Measurements from ENCODE around the gene DCDC1.

The DCDC1 gene

DNA sequence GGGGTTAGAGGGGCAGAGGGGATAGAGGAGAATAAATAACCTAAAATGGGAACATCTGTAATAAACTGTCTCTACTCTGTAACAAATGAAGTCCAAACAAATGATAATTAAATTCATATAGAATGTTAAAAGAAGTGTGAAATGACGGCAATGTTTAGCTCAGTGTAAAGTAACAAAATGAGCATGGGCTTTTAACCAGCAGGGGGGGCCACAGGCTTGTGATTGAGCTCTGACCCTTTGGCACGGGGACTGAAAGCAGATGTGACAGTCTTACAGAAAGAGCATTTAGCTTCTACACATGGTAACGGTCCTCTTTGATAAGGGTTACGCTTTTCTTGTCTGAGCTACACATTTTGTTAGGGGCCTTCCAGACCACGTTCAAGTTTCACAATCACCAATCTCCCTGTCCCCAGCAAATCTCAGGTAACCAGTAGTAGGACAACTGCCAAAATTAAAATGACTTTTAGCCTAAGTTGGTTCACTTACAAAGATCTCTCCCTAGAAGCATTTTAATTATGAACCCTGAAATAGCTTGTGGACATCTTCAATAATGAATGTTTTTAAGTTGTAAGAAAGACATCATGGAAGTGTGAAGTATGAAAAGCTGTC, 262.5 kb downstream of the DCDC1 start:
- peak; percentile 33 for DNase-seq (ENCODE audit: low read depth)

DNA sequence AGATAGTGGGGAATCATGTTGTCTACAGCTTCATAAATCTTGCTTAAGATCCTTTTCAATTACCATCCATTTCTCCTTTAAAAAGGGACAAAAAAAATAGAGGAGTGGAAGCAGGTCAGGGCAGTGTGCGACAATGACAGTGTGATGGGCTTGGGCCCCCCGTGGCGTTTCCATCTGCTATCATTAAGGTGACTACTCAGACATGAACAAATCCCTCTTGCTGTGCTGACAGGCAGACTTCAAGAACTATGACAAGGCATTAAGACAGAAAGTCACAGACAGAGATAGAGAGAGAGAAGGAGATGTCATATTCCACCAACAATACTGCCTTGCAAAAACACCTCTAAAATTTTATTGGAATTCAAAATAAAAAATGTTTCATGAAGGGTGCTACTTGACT, 263.2 kb downstream of the DCDC1 start:
- no peak for DNase-seq (ENCODE audit: low read depth)

DNA sequence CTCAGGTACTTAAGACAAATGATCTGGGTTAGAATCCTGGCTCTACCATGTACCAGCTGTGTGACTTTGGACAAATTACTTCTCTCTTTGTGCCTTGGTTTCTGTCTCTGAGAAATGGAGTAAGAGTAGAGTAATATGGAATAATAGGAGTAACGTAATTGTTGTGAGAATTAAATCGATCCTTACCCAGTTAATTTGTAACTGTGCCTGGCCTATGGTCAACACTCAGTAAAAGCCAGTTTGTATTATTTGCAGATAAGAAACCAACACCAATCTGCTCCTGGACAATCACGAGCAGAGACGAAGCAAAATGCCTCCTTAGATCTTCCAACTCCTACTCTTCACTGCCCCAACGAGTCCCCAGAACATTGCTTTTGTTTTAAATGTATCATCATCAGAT, 266.7 kb downstream of the DCDC1 start:
- no peak for DNase-seq (ENCODE audit: low read depth)

DNA sequence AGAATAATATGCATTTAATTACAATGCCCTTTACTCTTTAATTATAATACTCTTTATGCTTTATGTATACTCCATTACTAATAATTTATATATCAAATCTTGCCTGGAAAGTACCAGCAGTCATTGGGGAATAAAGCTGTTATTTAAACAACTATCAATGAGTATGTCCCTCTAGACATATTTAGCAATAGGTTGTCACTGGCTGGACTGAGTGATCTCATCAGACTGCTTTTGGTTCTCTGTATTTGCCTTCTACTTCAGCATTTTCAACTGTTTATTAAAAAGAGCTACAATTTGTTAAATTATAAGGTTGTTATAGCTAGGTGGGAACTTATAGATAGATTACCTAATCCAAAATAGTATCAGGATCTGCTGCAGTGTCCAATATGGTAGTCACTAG, 267.2 kb downstream of the DCDC1 start:
- DNase-seq (ENCODE audit: low read depth) = no peak

DNA sequence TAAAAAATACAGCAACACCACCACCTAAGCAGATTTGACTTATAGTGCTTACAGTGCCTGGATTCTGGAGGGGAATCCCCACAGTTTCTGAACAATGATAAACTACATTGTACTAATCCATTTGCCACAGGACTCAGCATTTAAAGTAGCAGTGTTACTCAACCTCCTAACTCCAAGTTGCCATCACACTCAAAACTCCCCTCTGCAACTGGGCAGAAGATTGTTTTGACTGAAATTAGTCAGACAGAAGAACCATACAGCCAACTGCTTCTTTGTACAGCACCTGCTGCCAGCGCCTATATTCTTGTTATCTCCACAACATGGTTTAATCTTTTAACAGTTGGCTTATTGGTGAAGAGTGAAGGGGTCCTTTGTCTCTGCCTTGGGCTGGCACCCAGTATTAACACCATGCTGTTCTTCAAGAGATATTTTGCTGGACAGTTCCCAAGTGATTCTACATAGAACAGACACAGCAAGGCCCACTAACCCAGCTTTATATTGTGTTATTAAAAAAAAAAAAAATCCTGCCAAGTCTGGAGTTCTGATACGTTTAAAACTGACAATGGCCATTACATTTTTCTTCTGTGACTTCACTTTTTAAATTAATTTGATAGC, 273.2 kb downstream of the DCDC1 start:
- no peak for DNase-seq (ENCODE audit: low read depth)

DNA sequence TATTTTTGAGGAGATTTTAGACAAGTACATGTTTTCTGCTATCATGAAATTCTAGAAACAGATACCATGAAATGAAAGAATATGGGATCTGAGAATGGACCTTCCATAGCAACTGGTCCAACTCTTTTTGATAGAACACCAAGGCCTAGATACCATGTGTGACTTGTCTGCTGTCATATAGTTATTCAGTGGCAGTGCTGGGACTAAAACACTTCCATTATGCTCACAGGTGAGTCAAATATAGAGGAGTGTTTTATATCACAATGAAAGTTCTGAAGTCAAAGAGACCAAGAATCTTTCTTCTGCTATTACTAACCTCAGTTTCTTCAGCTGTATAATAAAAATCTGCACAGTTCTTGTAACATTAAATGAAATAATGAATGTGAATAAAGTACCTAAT, 276.9 kb downstream of the DCDC1 start:
- DNase-seq (ENCODE audit: low read depth) = no peak

DNA sequence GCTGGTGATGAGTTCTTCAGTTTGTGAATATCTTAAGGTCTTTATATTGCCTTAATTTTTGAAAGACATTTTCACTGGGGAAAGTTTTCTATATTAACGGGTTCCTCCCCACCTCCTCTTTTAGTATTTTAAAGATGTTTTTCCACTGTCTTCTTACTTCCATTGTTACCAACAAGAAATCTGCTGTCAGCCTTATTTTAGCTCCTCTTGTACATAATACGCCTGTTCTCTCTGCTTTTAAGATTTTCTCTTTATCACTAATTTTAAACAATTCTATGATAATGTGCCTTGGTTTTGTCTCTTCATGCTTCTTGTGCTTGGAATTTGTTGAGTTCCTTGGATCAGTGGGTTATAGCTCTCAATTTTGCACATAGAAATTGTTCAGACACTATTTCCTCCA, 280.4 kb downstream of the DCDC1 start:
- no peak for DNase-seq (ENCODE audit: low read depth)

DNA sequence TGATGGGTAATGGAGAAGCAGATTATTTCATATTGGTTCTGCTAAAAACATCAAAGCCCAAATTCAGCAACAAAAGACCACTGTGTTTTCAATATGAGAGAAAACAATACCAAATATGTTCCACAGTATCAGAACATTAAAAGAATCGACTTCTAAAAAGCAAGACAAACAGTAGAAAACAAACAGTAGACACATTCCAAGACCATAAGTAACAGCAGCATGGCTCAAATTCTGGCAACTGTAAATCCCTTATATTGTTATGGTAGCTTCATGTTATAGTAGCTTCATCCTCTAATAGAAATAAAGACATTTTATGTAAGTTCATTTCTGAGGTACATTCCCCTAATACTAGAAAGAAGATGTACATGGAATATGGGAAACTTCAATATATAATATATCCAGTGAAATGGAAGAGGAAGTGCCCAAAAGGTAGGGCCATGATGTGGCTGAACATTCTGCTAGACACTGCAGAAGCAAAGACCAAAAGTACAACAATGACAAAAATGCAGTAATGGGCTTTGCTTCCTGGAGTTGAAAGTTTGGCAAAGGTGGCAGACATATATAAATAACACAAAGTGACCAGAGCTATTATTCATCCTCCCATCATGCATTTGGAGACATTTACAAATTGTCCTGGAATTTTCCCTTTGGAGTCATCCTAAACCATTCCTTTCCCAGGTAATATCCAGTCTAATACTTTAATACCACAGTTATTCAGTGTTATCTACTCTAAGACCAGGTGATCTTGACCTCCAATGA, 299.9 kb downstream of the DCDC1 start:
- peak; percentile 0 for DNase-seq (ENCODE audit: low read depth)

DNA sequence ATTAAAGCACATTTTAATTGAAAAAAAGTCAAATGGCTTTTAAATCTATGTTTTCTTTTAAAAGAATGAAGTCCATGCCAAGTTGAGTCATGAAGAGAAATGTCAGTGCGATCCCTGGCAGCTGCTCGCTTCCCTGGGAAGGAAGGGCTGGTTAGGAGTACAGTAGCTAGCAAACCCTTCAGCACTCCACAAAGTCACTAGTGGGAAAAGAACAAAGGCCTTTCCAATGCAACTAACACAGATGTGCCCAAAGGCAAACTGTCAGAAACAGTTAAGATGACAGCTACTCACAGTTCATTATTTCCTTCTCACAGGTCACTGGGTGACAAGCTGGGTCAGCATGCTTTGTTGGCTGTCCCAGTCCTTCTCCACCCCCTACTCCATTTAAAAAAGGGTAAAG, 308.7 kb downstream of the DCDC1 start:
- DNase-seq (ENCODE audit: low read depth) = peak; percentile 23

DNA sequence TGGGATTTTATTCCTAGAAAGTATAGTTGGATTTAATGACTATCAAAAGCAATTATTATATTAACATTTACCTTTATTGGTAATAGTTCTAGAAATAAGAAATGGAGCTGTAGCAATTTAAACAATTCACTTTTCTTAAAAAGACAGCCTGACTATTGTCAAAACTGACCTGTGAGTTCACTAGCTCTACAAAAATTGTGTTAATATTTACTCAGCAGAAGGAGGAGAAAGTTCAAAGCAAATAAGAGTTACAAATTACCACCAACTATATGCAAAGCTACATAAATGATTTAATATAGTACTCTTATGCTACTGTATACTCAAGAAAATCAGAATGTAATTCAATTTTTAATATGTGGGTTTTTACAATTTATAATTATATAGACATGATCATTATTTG, 310.0 kb downstream of the DCDC1 start:
- DNase-seq (ENCODE audit: low read depth) = no peak

DNA sequence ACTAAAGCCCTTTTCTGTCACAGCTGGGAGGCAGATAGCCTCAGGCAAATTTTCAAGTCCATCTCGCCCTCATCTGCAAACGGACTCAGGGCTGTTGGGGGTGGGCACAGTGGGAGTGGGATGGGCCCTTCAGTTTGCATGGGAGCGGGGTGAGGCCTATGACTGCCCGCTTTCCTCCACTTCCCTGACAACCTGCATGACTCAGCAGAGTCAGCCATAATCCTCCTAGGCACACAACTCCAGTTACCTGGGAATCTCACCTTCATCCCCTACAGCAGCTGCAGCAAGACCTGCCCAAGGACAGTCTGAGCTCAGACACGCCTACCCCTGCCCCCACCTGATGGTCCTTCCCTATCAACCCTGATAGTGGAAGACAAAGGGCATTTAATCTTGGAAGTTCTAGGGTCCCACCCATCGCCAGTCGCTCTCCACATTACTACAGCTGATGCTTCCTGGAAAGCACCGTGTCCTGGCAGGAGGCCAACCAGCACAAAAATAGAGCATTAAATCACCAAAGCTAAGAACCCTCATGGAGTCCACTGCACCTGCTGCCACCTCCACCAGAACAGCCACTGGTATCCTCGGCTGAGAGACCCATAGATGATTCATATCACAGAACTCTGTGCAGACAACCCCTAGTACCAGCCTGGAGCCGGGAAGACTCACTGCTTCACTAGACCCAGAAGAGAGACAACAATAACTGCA, 319.3 kb downstream of the DCDC1 start:
- DNase-seq (ENCODE audit: low read depth) = no peak

DNA sequence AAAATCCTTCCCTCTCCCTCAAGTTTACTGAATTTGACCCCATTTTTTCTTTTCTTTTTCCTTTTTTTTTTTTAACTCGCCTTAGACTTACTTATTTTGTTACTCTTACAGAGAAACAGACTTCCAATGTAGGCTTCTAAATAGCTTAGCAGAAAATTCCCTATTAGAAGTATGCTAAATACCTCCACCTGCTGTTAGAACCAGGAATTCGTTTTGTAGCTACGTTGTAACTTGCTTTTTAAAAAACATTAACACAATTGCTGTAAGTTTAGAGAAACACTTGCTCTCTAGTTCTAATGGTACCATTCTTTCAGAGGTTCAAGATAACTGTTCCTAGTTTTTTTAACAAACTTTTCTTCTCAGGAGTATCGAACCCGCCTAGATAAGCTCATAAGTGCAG, 324.2 kb downstream of the DCDC1 start:
- DNase-seq (ENCODE audit: low read depth) = peak; percentile 21

DNA sequence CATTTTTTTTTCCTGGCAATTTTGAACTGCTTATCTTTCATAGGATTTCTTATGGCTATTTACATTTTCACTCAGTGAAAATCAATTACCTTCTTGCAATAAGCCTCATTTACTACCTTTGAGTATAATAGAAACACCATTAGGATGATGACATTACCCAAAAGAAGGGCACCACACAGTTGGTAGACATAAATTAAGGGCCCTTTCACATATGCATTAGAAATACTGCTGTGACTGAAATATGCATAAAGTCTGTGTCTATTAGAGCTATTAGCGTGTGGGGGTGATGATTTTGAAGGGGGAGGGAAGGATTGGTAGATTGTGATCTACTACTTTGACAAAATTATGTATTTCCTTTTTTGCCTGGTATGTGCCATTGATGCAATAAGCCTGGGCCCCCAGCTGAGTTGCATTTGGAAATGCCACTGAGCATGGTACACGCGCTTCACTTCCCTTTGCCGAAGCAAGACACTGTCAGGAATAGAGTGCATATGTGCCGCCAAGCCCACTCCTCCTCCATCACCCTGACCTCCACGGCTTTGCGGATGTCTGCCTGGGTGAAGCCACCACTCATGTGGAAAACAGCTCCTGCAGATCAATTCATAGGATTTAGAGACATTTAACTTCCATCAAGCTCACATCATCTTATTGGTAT, 339.3 kb downstream of the DCDC1 start:
- DNase-seq (ENCODE audit: low read depth) = peak; percentile 1

DNA sequence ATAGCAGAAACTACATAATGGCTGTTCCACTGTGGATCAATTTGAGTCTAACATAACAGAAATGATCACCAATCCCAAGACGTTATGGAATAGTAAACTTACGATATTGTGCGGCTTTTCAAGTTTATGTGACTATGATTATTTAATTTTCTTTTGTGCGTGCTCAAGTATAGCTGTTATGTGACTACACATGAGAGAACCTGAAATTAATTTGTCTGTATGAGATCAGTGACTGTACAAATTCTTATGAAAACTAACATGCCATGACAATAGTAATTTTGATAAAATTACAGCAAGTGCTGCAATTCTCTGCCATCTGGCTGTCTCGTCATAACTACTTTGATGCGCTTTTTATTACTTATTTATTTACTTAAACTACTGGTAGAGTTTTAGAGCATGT, 343.2 kb downstream of the DCDC1 start:
- DNase-seq (ENCODE audit: low read depth) = no peak

DNA sequence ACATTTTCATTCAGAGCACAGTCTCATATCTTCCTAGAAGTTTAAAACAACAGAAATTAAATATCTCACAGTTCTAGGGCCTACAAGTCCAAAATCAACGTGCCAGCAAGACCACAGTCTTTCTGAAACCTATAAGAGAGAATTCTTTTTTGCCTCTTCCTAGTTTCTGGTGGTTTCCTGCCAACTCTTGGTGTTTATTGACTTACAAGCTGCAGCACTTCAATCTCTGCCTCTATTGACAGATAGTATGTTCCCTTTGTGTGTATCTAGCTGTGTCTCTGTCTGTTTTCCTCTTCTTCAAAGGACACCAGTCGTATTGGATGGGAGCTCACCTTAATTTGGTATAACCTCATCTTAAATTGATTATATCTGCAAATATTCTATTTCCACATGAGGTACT, 347.5 kb downstream of the DCDC1 start:
- DNase-seq (ENCODE audit: low read depth) = no peak

DNA sequence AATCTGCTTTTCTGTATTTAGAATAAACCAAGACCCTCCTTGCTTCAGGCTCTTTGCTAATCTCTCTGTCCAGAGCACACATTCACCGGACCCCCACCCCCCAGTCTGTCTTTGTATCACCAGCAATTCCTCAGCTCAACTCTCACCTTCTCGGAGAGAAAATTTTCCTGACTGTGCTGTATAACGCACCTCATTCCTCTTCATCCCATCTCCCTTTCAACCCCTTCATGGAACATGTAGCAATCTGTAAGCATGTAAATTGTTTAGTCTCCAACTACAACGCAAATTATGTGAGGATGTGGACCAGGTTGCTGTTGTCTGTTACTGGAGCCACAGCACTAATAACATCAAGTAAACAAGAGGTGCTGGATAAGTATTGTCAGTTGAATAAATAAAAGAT, 349.8 kb downstream of the DCDC1 start:
- no peak for DNase-seq (ENCODE audit: low read depth)

DNA sequence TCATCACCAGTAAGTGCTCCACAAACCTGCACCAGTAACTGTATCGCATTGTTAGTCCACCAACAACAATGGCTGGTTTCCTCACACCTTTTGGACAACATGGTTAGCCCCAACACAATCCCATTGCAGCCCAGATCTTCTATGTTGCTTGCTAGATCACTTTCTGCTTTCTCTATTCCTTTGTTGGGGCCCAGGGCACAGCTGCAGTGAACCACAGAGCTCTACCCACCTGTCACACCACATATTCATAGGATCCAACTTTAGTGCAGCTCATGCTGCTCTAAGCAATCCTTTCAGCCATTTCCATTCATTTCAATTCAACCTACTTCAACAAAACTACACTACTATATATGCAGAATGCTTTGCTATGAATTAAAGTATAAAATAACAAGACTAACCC, 364.3 kb downstream of the DCDC1 start:
- DNase-seq (ENCODE audit: low read depth) = no peak

DNA sequence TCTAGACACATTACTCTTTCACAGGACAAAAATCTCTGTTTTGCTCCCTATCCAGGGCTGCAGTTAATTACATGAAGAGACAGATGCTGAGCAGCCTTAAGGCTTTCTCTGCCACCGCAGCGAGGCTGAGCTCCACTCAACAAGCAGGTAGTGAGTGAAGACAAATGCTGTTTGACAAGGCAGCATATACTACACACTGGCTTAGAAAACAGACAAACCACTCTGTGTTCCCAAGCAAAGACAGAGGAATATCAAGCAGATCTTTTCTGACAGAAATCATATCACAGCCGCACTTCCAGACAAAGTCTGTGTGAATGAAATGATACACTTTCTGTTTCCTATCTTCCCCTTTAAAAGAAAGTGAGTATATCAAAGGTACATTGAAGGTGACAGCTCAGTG, 368.1 kb downstream of the DCDC1 start:
- DNase-seq (ENCODE audit: low read depth) = no peak

DNA sequence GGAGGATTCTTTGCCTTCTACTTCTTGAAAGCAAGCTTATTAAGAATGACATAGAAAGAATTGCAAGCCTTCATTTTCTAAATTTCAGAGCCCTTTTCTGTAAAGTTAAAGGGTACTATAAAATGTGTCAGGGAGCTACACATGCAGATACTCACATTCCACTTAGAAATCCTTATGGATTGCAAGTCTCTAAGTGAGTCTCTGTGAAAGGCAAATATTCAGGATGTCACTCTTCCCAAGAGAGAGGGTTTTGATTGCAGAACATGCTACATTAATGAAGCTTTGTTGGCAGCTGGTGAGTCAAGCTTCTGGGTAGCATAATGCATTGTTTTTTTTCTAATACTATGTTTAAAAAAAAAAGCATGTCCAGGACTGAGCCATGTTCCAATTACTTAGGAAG, 369.2 kb downstream of the DCDC1 start:
- no peak for DNase-seq (ENCODE audit: low read depth)

DNA sequence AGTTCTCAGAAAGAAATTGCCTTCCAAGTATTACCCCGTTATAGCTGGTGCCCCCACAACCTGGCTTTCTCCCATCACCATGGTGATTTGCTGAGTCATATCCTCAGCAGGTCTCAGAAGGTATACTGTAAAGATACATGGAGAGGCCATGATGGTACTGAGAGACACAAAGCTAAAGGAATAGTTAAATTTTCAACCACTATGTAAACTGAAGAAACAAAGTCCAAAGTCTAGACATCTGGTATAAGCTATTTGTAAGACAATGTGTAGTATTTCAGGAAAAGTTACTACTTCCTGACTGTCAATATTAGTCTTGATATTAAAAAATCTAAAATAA, 377.1 kb downstream of the DCDC1 start:
- DNase-seq (ENCODE audit: low read depth) = peak; percentile 1

DNA sequence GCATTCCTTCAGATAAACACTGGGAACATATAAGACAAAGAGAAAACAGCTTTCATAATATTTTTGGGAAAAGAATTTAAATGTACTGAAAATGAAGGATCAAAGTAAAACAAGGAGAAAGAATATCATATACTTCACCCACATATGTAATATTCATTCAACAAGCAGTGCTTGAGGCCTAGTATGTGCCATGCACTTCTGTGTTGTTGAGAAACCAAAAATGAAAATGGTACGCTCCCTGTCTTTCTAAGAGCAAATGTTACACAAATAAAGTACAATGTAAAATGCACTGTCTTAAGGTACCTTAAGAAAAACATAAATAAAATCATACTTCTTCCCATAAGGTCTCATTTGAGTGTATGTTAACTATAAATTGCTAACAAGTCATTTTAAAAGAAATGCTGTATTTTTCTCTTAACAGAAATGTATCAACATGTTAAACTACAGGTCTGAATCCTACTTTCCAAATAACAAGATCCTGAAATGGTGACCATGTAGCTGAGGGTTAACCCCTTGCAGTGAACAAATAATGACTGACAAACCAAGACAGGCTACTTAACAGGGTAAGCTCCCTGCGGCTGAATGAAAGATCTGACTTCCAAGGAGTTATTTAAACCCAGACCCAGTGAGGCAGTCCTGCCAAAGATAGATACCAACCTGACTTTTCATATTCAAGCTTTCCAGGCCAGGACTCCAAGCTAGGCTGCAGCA, 377.6 kb downstream of the DCDC1 start:
- DNase-seq (ENCODE audit: low read depth) = no peak

DNA sequence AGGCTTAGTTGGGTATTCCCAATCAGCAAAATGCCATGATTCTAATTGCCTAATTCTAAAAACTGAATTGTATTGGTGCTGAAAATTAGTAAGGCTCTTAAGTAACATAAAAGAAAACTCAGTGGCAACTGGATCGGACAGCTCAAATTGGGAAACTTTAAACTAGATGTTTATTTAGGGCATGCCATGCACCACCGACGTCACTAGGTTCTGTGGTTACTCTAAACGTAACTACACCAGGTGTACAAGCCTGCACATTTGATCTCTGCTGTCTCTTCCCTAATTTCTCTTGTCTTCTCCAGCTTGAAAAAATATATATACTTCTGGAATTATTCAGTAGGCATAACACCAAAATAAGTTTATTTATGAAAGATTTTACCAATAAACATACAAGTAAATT, 378.2 kb downstream of the DCDC1 start:
- no peak for DNase-seq (ENCODE audit: low read depth)
